HG03135 (cell line): ENCODE data around the gene PLEKHG1.
A peak's percentile ranks its signal among the peaks of the same experiment; 100 is the strongest.

ENCODE experiments used
- ATAC-seq: cut with Tn5 transposase; IDR thresholded peaks from one replicate; pipeline ENCODE4 v1.9.1; 2021; ENCODE audit warnings: mild to moderate bottlenecking, moderate library complexity; ENCODE audit not compliant: unreplicated experiment

Gene PLEKHG1

GRCh38 chr6:150617496-150618460 lies 18.1 kb downstream of the PLEKHG1 start:
- no peak for ATAC-seq

- no peak for ATAC-seq
Observed at GRCh38 chr6:150619275-150619674, 19.6 kb downstream of the PLEKHG1 start.

GRCh38 chr6:150620244-150620643 lies 20.6 kb downstream of the PLEKHG1 start:
- ATAC-seq = no peak

- ATAC-seq = no peak
Observed at GRCh38 chr6:150620763-150621162, 21.1 kb downstream of the PLEKHG1 start.

GRCh38 chr6:150622476-150622875 lies 22.8 kb downstream of the PLEKHG1 start:
- ATAC-seq = no peak

GRCh38 chr6:150622941-150623874 lies 23.5 kb downstream of the PLEKHG1 start:
- ATAC-seq = peak; percentile 98

- no peak for ATAC-seq
Observed at GRCh38 chr6:150624191-150624590, 24.5 kb downstream of the PLEKHG1 start.

- ATAC-seq = no peak
Observed at GRCh38 chr6:150625927-150626326, 26.2 kb downstream of the PLEKHG1 start.

- ATAC-seq = no peak
Observed at GRCh38 chr6:150627154-150627553, 27.5 kb downstream of the PLEKHG1 start.

GRCh38 chr6:150627585-150628025 lies 27.9 kb downstream of the PLEKHG1 start:
- ATAC-seq = no peak

- no peak for ATAC-seq
Observed at GRCh38 chr6:150628908-150629307, 29.2 kb downstream of the PLEKHG1 start.

- no peak for ATAC-seq
Observed at GRCh38 chr6:150631283-150631983, 31.7 kb downstream of the PLEKHG1 start.

GRCh38 chr6:150631984-150632642 lies 32.4 kb downstream of the PLEKHG1 start:
- ATAC-seq = no peak

- ATAC-seq = peak; percentile 60
Observed at GRCh38 chr6:150632785-150633485, 33.2 kb downstream of the PLEKHG1 start.

- ATAC-seq = no peak
Observed at GRCh38 chr6:150633486-150633834, 33.8 kb downstream of the PLEKHG1 start.

- ATAC-seq = no peak
Observed at GRCh38 chr6:150634176-150634963, 34.7 kb downstream of the PLEKHG1 start.

GRCh38 chr6:150634964-150635292 lies 35.2 kb downstream of the PLEKHG1 start:
- ATAC-seq = no peak

GRCh38 chr6:150635906-150636514 lies 36.3 kb downstream of the PLEKHG1 start:
- ATAC-seq = no peak

GRCh38 chr6:150636808-150637207 lies 37.1 kb downstream of the PLEKHG1 start:
- no peak for ATAC-seq
